NCI-H2227 (cell line): Measurements from ENCODE around the gene ATIC.
A peak's percentile ranks its signal among the peaks of the same experiment; 100 is the strongest.
"Not testable (repeated sequence)": the region's sequence is repeated elsewhere in the genome, so short reads cannot be mapped to it uniquely, and the experiment has no call there.

Source experiments
- DNase-seq: peaks from one replicate; lab custom pipeline; 2025; ENCODE audit not compliant: unreplicated experiment; lab: John Stamatoyannopoulos, UW

ATIC gene

DNA sequence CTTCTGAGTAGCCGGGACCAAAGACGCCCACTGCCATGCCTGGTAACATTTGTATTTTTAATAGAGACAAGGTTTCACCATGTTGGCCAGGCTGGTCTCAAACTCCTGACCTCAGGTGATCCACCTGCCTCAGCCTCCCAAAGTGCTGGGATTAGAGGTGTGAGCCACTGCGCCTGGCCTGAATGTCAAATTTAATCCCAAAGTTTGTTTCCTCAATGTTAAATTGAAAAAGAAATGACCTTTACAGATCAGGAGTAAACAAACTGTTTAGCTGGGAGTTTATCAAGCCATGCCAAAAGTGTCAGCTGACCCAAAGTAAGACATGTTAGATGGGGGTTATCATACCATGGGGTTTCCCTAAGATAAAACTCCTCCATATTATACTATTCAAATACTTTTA, 48.2 kb downstream of the ATIC start:
- not testable (repeated sequence) for DNase-seq

DNA sequence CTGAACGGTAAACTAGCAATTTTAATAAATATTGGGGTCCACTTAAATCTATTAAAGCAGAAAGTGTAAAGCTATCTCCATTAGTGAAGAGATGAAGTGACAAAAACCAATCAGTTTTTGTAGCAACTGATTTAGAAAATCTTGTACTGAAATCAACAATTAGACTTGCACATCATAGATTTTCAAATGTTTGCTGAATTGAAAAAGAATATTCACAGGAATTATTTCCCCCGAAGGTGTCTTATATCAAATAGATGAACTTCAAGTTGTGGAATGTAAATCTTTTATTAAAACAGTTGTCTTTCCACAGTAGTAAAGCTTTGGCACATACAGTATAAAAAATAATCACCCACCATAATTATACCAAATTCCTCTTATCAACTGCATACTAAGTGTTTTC, 48.7 kb downstream of the ATIC start:
- DNase-seq = no peak

DNA sequence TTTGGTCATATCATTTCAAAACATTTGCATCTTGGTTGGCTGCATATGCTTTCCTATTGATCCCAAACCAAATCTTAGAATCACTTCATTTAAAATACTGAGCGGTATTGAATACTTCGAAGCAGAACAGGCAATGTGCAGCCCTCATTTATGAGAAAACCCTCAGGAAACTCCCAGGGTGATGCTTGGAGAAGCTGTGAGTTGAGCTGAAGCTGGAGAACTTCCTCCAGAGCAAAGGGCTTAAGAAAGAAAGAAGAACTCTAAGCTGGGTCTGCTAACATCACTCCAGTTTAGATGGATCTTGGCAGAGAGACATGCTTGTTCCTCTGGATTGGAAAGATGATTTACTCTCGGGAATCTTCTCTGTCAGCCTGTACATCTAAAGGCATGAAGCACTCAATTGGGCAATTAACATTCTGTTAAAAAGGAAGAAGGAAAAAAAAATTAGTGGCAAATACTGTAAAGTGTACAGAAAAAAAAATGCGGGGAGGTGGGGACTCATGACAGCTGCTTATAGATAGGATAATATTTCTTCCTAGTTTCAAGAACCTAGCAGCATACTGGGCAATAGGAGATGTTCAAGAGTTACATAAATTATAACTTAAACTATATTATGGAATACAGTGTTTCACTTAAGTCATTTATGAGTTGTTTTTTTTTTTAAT, 49.5 kb downstream of the ATIC start:
- no peak for DNase-seq

DNA sequence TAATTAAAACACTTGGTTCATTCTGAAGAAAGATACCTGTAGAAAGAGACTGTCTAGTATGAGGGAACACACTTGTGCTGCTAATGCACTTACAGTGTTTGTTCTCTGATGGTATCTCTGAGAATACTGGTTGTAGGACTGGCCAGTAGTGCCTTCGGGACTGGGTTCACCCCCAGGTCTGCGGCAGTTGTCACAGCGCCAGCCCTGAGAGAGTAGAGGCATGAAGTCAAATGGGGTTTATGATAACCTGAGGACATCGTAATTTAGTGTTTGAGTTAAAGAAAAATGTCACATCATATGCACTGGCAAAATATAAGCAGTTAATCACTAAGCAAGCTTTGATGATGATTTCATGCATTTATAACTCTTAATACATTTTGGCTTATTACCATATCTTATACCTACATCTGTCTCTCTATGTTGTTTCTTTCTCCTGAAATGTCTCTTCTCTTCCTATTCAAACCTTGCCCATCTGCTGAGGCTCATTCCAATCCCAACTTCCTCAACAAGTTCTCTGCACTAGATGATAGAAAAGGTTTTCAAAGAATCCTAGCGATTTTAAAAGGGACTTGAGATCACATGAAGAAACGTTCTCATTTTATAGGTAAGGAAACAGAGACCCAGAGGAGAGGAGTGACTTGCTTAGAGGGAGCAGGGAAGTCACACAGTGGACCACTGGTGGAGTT, 50.2 kb downstream of the ATIC start:
- DNase-seq = no peak

DNA sequence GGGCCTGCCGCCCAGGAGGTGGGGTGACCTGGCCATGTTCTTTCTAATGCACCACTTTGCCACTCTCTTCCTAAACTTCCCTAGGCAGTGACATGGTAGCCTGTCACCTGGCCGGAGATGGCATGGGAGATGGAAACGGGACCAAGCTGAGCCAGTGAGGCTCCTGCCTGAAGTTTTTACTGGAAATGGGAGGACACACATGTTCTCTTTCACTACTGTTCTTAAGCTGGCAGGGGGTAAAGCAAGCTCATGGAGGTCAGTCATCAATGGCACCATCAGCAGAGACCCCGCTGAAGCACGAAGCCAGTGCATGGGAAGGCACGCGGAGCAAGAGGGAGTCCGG, 50.7 kb downstream of the ATIC start:
- DNase-seq = no peak

DNA sequence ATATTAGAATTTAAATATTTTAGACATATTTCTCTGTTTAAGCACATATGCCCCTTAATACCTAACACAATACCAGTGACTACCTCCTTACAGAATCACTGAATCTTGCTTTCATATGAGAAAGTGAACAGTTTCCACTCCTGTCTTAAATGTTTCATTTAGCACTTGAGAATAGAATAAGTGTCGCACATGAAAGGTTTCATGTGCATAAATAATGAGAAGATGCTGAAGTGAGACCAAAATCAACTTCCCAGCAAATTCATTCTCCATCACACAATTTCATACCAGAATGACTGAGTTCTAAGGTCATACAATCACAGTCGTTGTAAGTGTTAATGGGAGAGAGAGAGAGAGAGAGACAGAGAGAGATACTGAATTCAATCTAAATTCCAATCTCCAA, 51.2 kb downstream of the ATIC start:
- DNase-seq = no peak

DNA sequence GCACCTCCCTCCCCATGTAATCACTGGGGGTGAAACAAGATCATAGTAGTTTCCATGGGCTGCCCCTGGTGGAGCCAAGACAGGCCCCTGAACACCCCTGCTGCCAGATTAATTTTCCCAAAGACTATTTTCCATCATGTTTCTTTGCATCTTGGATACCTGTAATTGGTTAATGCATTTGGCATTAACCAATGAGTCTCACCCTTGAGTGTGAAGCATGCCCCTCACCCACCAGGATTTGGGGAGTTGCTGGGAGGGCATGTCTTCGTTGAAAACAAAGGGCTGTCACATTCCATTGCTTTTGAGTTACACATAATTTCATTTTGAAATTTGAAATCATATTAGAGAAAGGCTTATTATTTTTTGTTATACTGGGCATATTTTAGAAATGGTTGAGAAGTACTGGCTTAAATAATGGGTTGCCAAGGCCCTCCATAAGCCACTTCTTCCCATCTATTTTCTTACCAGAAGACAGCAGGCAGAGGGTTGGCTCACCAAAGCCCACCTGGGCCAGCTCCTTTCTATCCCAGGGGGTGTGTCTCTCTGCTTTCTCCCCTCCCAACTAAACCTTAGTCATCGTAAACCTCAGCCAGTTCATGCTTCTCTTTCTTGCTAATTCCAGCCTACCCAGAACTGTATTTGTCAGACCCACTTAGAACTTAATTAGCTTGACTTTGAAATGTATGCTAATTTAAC, 51.8 kb downstream of the ATIC start:
- DNase-seq = no peak

DNA sequence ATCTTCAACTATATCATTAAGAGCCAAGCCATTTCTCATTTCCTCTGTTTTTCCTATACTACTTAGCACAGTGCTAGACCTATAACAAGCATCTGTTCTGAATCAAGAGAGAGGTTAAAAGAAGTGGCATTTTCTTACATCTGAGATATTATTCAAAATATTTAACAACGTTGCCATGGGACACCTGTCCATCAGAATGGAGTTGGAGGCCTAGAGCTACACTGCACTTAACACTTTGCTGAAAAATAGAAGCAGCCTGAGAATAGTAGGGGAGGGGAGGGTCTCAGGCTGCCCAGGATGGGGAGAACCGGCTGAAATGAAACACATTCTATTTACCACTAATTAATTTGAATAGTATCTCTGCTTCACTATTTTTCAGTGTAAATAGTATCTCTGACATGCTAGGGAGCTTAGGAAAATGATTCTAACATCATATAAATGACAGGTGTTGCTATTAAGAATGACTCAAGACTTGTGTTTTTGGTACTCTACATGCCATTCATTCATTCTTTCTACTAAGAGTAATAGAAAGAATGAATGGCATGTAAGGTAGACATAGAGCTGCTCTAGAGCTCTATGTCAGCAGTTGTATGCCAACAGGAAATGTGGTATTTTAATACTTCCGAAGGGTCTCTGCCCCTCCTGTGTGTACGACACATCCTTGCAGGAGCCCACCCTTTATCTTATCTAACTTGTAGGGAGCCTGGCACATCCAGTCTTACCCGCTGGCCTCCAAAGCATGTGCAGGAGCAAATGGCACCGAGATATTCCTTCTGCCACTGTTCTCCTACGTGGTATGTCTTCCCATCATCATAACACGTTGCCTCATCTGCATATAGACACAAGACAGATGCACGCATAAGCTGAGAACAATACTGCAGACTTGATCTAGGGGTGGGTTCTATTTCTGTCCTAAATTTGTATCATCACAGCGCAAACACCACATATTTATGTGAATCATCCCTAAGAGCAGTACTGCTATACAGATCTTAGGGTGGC, 52.6 kb downstream of the ATIC start:
- DNase-seq = peak; percentile 7

DNA sequence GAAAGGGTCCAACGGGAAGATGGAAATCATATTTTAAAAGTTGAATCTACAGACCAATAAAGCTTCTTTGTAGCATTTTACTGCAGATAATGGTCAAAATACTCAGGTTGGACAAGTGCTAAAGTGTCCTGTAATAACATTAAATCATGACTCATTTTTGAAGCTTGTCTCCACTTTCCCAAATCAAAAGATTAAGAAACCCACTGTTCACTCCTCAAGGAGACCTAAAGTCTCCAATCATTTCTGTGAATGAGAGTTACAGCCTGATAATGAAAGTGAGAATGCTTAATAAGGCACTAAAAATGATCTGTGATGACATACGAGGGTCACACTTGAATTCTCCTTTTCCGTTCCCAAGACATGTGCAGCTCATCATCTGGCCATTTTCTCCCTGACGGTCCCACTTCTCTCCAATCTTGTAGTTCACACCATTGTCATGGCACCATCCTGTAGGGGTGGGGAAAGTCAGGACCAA, 53.4 kb downstream of the ATIC start:
- no peak for DNase-seq

DNA sequence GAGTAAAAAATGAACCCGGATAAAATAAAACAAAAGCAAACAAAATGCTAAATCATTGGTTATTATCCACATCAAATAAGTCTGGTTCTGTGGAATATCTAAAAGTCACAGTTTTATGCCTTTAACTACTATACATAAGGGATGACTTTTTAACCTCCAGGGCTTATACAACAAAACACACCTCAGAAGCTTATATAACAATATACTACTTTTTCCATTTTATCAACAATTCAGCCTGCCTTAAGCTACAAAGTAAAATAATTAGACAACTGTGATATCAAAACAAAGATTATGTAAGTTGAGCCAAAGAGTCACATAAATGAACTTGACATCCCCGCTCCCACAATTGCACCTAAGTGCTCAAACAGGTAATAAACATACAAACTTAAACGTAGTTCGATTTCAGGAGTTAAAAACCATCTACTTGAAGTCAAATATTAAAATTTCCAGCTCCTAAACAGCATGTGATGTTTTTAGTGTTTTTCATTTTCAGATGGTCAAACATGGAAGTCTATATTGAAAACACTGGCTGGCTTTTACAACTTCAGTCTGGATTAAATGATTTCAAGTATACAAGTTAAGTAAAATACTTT, 54.7 kb downstream of the ATIC start:
- no peak for DNase-seq

DNA sequence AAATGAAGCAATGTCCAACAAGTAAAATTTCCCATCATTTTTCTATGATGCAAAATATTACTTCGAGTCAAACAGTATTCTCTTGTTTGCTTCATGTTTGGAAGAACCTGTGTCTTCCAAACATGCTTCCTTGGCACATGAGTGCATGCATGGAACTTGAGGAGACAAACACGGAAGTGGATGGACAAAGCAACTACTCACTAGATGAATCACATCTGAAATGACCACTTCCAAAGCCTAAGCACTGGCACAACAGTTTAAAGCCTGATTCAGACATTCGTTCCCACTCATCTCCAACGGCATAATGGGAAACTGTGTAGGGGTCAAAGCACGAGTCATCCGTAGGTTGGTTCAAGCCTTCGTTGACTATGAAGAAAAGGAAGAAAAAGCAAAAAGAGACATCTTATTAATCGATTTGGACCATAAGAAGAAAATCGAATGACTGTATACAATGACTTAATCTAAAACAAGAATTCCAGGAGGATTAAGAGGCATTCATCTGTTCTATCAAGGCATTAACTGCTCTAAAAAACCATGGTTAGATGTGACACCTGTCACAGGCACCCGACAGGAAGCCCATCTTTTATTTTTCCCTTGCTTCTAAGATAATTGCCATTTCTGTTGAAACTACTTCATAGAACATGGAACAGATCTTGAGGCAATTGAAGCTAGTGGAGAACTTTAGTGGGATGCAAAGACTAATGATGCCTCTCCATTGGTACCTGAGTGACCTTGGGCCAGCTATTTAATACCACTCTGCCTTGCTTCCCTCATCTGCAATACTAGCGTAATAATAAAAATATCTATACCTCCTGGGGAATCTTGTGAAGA, 56.0 kb downstream of the ATIC start:
- no peak for DNase-seq

DNA sequence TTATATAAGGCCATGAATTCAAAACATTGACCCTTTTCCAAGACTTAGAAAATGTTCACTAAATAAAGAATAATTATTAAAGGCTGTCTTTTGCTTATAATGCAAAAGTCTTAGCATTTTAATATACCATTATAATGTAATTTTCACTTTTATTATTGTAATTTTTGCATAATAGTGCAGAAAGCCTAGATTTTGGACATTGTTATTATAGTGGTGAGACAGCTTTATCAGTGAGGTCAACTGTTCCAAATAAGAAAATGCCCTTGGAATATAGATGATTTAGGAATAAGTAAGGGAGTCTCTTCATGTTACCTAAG, 56.6 kb downstream of the ATIC start:
- DNase-seq = no peak

DNA sequence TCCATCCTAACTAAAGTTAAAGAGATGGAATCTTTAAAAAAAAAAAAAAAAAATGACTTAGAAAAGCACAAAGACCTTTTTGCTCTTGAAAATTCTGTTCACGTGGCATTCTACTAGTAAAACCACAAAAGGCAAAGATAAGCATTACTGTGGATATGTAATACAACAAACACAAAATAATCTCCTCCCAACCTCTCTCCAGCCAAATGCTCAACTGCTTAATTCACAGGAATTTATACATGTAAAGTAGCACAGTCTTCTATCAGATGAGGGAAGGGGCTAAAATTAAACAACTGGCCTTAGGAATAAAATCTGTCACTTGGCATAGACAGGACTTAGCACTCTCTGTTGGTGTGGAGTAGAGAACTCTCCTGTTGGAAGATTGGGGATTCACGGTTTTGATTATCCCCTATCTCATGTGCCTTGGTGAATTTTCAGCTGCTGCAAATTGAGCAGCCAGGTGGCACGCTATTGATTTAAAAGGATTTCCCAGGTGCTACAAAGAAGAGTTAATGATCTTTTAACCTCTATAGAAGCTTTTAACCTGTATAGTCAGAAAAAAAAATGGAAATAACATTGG, 57.4 kb downstream of the ATIC start:
- no peak for DNase-seq

DNA sequence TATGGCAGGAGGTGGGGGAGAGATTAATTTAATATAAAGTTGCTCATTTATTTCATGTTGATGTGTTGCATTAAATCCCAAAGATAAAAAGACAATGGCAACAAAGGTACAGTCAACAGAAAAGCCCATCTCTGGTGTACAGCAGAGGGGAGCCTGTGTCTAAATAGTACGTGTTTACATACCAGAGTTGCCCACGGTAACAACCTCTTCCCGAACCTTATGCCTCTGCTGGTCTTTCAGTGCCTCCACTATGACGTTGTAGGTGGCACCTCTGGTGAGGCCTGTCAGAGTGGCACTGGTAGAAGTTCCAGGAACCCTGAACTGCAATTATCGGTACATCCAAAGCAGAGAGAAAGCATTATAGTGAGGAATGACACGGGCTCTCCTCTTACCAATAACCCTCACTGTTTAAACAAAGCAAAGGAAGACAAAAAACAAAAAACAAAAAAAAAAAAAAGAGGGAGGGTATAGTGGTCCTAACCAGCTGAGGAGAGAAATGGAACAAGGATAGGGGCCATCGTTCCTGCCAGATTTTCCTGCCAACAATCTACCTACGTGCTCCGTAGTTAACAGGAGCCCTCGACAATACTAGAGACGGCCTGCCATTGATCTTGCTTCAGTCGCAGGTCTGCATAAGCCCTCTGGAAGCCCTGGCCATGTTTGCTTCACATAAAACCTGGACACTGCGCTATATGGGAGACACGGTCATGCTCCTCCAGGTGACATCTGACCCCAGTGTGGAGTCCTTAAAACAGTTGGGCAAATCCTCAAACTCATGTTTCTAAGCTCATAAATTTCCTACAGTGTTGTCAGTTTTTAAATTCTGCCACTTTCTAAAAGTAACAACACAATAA, 58.5 kb downstream of the ATIC start:
- DNase-seq = no peak

DNA sequence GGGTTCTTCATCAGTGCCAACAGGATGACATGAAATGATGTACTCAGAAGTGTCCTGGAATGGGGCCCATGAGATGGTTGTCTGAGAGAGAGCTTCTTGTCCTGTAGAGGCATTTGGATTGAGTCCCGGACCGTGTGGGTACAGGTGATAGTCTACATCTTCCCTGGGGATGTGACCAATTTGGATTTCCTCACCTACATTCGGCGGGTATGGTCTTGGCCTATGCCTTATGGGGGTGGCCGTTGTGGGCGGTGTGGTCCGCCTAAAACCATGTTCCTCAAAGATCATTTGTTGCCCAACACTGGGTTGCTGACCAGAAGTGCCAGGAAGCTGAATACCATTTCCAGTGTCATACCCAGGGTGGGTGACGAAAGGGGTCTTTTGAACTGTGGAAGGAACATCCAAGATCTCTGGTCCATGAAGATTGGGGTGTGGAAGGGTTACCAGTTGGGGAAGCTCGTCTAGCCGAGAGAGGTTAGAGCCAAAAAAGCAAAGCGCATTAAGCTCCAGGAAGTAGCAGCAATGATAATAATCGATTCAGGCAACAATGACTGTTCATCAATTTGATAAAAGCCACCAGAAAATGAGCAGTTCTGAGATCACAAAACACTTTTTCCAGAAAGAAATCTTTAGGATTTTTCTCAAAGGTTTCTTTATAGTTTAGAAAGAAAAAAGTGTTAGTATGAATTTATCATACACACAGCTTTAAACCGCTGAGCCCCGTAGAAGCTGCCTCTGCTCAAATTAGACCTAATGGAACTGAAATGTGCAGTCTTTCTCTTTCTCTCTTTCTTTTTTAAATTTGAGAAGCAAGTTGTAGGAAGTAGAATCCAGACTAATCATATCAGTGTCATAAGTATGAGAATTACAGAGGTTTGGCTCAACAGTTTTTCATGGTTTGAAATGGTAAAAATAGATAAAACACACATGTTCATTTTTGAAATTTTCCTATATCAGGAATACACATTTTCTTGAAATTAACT, 60.3 kb downstream of the ATIC start:
- no peak for DNase-seq

DNA sequence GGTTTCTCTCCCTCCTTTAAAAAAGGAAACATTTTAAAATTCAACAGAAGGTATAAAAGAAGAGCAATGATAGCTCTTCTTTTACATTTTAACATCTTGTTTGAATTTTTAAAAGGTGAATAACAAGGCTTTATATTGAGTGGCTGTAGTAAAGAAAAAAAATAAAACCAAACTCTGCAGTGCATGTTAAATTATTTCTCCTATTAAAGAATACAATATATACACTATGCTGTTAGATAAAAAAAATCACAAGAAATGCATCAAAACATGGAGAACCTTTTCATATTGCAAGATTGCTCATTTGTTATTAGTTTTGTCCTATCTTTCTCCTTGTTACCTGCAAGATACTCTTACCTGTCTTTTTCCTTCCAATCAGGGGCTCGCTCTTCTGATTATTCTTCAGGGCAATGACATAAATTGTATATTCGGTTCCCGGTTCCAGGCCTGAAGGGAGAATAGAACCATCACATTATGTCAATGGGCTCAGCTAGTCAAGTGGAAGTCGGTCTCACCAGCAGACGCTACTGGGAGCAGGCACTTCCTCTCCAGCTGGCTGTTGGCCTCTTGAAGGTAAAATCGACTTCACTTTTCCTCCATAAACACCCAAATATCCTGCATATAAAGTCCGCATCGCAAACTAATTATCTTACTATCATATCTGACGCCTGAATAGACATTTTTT, 61.2 kb downstream of the ATIC start:
- DNase-seq = no peak

DNA sequence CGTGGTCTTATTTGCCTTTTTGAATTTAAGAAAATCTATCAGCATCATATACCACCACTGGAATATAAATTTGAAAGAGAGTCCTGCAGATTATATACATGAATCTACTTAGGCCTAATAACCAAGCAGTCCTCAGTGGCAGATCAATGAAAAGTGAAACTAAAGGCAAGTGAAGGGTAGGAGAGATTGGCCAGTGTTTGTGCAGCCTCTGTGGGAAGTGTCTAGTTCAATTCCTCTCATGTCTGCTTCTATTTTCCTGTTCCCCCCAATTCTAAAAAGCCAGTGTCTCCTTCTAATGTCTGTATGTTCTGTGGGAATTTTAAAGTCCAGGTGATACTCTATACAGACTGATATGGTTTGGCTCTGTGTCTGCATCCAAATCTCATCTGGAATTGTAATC, 62.1 kb downstream of the ATIC start:
- DNase-seq = no peak
